Uterus (tissue), 4 donors: ENCODE data around the gene HPS5. TPM values are rescaled to one million over a fixed set of nuclear protein-coding genes. Genes with fewer than 3 reads are reported as not detected.
"Not testable (repeated sequence)": the region's sequence is repeated elsewhere in the genome, so short reads cannot be mapped to it uniquely, and the experiment has no call there.

Experiments
- DNase-seq, 2 donors: peaks; one replicate each; pipeline ENCODE4 v3.0.0-alpha.2; 2019 to 2020
- H3K27ac ChIP-seq, 2 donors: fragments of 200-600 bp; sonication (generic); 1 replicate in 1 of 2; 2 replicates in 1 of 2; pipeline ENCODE4 v1.5.1; 2016 to 2018
- H3K27me3 ChIP-seq, 2 donors: fragments of 200-600 bp; sonication (generic); one replicate each; pipeline ENCODE4 v1.5.1; 2018 to 2019; ENCODE audit warnings: control low read depth in 1 of 2
- H3K36me3 ChIP-seq, 2 donors: fragments of 200-600 bp; sonication (generic); one replicate each; pipeline ENCODE4 v1.5.1; 2019; ENCODE audit warnings: control low read depth in 1 of 2
- H3K4me1 ChIP-seq, 2 donors: fragments of 200-600 bp; sonication (generic); one replicate each; pipeline ENCODE4 v1.5.1; 2018 to 2019; ENCODE audit warnings: control low read depth in 1 of 2
- H3K4me3 ChIP-seq, 2 donors: fragments of 200-600 bp; sonication (generic); 1 replicate in 1 of 2; 2 replicates in 1 of 2; pipeline ENCODE4 v1.5.1; 2018 to 2019; ENCODE audit warnings: mild to moderate bottlenecking in 1 of 2
- H3K9me3 ChIP-seq, 2 donors: fragments of 200-600 bp; sonication (generic); one replicate each; pipeline ENCODE4 v1.5.1; 2019; ENCODE audit warnings: control low read depth in 1 of 2
- POLR2A ChIP-seq, 2 donors: fragments of 450-650 bp; IDR thresholded peaks; one replicate each; pipeline ENCODE4 v1.6.1; 2016; ENCODE audit warnings: antibody characterized with exemption in 2 of 2, mild to moderate bottlenecking in 1 of 2, moderate library complexity in 1 of 2
- intact Hi-C: fragments of 100-400 bp; cut with DNase I; formaldehyde crosslinking; loops from one replicate; pipeline ENCODE4 v1.15.1; 2023; ENCODE audit warnings: low total_unique reads
- total RNA-seq, 4 donors: library from RNA; depleted of rRNA in 3 of 4; stranded (reverse); fragments of >200 nt in 3 of 4; gene quantifications; one replicate each; pipeline versions ENCODE4 v1.1.0 to v1.2.4, GENCODE V29; 2014 to 2023
- TF ChIP-seq, protein P1 (sequence below), 4 experiments: fragments of 200-600 bp in 2 of 4; fragments of 450-650 bp in 2 of 4; sonication (generic) in 2 of 4; IDR thresholded peaks; one replicate each; pipeline ENCODE4 v1.5.1; 2016 to 2019; ENCODE audit warnings: antibody characterized with exemption in 4 of 4, mild to moderate bottlenecking in 2 of 4, moderate library complexity in 1 of 4
- donor health status: DM: yes; HTN: yes; CAD: no.

The HPS5 gene
- total RNA-seq, 4 donors from 2014 or later: 6.4 to 55.0 (median 35.9) TPM

DNA sequence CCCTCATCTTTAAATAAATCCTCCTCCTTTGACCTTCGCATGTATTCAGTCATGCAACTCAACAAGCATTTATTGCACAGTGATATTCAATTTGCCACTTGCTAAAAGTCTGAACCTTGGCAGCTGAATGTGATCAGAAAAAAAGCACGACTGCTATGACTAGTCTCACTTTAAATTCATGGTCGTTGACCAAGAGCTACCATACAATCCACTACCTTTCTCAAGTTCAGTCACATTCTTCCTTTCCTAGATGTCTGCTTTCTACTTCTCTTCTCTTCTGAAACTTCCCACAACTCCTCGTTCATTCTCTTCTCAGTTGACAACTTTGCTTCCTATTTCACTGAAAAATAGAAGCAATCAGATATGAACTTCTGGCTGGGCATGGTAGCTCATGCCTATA is 57.9 kb downstream of the HPS5 start:
- intact Hi-C loops: no loop called here
- Histone ChIP-seq H3K9me3 (no peaks in the 10 kb centered on the region), H3K36me3 (no peaks in the 10 kb centered on the region), H3K27ac (no peak overlapping the region), H3K27me3 (no peaks in the 10 kb centered on the region), H3K4me3 (no peak overlapping the region), H3K4me1 (no peaks in the 10 kb centered on the region)
- TF ChIP-seq POLR2A (IDR thresholded peaks at IDR 0.05): no peak
- TF ChIP-seq, protein P1, sequence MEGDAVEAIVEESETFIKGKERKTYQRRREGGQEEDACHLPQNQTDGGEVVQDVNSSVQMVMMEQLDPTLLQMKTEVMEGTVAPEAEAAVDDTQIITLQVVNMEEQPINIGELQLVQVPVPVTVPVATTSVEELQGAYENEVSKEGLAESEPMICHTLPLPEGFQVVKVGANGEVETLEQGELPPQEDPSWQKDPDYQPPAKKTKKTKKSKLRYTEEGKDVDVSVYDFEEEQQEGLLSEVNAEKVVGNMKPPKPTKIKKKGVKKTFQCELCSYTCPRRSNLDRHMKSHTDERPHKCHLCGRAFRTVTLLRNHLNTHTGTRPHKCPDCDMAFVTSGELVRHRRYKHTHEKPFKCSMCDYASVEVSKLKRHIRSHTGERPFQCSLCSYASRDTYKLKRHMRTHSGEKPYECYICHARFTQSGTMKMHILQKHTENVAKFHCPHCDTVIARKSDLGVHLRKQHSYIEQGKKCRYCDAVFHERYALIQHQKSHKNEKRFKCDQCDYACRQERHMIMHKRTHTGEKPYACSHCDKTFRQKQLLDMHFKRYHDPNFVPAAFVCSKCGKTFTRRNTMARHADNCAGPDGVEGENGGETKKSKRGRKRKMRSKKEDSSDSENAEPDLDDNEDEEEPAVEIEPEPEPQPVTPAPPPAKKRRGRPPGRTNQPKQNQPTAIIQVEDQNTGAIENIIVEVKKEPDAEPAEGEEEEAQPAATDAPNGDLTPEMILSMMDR (IDR thresholded peaks at IDR 0.05): no peak
- DNase-seq: no peak

DNA sequence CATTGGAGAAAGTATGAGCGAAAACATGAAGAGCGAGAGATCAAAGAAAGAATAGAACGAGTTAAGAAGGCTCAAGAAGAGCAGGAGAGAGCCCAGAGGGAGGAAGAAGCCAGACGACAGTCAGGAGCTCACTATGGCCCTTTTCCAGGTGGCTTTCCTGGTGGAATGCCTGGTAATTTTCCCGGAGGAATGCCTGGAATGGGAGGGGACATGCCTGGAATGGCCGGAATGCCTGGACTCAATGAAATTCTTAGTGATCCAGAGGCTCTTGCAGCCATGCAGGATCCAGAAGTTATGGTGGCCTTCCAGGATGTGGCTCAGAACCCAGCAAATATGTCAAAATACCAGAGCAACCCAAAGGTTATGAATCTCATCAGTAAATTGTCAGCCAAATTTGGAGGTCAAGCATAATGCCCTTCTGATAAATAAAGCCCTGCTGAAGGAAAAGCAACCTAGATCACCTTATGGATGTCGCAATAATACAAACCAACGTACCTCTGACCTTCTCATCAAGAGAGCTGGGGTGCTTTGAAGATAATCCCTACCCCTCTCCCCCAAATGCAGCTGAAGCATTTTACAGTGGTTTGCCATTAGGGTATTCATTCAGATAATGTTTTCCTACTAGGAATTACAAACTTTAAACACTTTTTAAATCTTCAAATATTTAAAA is 59.1 kb downstream of the HPS5 start:
- H3K9me3 ChIP-seq, H3K4me3 ChIP-seq, H3K4me1 ChIP-seq, intact Hi-C loops, H3K36me3 ChIP-seq, DNase-seq, H3K27me3 ChIP-seq, H3K27ac ChIP-seq: not testable (repeated sequence)

DNA sequence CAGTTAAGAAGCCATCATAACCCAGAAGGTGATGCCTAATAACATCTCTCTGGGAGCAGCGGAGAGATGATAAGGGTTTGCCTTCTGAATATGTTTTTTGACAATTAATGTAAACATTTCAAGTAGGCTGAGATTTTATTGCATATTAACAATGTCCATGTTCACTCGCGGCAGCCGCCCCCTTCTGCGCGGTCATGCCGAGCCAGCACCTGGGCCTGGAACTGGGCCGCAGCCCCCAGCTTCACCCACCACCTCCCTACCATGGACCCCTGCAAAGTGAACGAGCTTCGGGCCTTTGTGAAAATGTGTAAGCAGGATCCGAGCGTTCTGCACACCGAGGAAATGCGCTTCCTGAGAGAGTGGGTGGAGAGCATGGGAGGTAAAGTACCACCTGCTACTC is 60.2 kb downstream of the HPS5 start:
- Histone ChIP-seq H3K4me3 (no peak overlapping the region), H3K9me3 (no peaks in the 10 kb centered on the region), H3K27me3 (no peaks in the 10 kb centered on the region), H3K4me1 (no peaks in the 10 kb centered on the region), H3K36me3 (no peaks in the 10 kb centered on the region), H3K27ac (no peak overlapping the region)
- intact Hi-C loops: no loop called here
- no peak for DNase-seq
- no peak for TF ChIP-seq POLR2A (IDR thresholded peaks at IDR 0.05)
- TF ChIP-seq, protein P1 (IDR thresholded peaks at IDR 0.05): no peak

DNA sequence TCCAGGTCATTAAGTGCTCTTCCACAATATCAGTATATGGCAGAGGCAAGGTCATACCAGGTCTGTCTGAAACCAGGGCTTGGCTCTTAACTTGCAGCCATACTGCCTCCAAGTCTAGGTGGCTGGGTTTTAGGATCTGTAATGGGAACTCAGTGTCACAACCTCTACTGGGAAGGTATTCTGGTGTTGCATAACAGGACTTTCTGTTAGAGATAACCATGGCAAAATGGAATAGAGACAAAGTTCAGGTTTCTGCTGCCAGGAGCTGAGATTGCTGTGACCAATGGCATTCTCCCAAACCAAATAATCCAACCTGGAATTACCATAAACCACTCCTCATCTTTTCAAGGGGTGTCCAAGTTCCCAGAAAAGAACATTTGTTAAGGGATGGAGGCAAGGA is 62.7 kb downstream of the HPS5 start:
- no peak overlapping the region for H3K27ac ChIP-seq
- H3K27me3 ChIP-seq: no peaks in the 10 kb centered on the region
- no peaks in the 10 kb centered on the region for H3K36me3 ChIP-seq
- no peak for TF ChIP-seq POLR2A (IDR thresholded peaks at IDR 0.05)
- TF ChIP-seq, protein P1 (IDR thresholded peaks at IDR 0.05): no peak
- DNase-seq: no peak
- intact Hi-C loops: no loop called here
- no peaks in the 10 kb centered on the region for H3K9me3 ChIP-seq
- H3K4me3 ChIP-seq: no peak overlapping the region
- no peaks in the 10 kb centered on the region for H3K4me1 ChIP-seq

DNA sequence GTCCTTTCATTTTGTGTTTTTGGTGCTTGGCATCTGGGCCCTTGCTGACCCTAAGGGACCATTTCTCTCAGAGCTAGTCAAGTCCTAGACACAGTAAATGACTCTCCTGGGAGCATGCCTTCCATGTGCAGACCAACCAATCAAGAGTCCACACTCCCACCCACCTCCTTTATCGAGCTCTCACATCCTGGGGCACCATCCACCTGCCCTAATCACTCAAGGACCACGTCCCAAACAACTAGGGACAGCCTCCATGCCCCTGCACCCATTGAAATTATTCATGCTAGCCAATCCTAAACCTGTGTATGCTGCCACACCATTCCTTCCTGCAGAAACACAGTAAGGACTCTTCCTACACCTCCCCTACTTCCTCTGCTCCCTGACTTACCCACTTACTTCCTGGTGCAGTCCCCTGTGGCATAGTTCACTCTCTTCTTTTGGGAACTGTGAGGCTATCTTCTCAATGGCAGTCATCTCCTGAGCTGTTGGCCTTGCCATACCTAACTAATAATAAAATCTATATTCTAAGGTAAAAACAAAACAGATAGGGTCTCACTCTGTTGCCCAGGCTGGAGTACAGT is 67.1 kb downstream of the HPS5 start:
- no peak for DNase-seq
- H3K9me3 ChIP-seq: no peaks in the 10 kb centered on the region
- H3K27ac ChIP-seq: no peak overlapping the region
- TF ChIP-seq, protein P1 (IDR thresholded peaks at IDR 0.05): no peak
- no peak for TF ChIP-seq POLR2A (IDR thresholded peaks at IDR 0.05)
- no peak overlapping the region for H3K4me3 ChIP-seq
- intact Hi-C loops: no loop called here
- H3K4me1 ChIP-seq: no peaks in the 10 kb centered on the region
- no peaks in the 10 kb centered on the region for H3K36me3 ChIP-seq
- no peaks in the 10 kb centered on the region for H3K27me3 ChIP-seq
